Prostate gland (tissue), 2 donors: ENCODE results near the gene ADIG. TPM values are rescaled to one million over a fixed set of nuclear protein-coding genes. Genes with fewer than 3 reads are reported as not detected.

ENCODE experiments used
- DNase-seq: peaks from one replicate; pipeline ENCODE4 v3.0.0-alpha.2; 2019; ENCODE audit warnings: low spot score
- H3K27ac ChIP-seq, 2 donors: fragments of 200-600 bp; sonication (generic); 2 replicates each; pipeline ENCODE4 v1.5.1; 2017 to 2019
- H3K27me3 ChIP-seq: fragments of 200-600 bp; sonication (generic); replicated peaks from 2 replicates; pipeline ENCODE4 v1.5.1; 2019; ENCODE audit not compliant: insufficient read depth
- H3K36me3 ChIP-seq, 2 donors: fragments of 200-600 bp; sonication (generic); 1 replicate in 1 of 2; 2 replicates in 1 of 2; pipeline versions ENCODE4 v1.5.1 to v1.8.1; 2017 to 2019
- H3K4me1 ChIP-seq: fragments of 200-600 bp; sonication (generic); replicated peaks from 2 replicates; pipeline ENCODE4 v1.5.1; 2019
- H3K4me3 ChIP-seq, 2 donors: fragments of 200-600 bp; sonication (generic); 2 replicates each; pipeline ENCODE4 v1.5.1; 2017 to 2019
- H3K9me3 ChIP-seq: fragments of 200-600 bp; sonication (generic); 2 replicates; pipeline ENCODE4 v1.5.1; 2017
- POLR2A ChIP-seq: fragments of 450-650 bp; IDR thresholded peaks from one replicate; pipeline ENCODE4 v1.6.1; 2016; ENCODE audit warnings: antibody characterized with exemption, mild to moderate bottlenecking
- POLR2AphosphoS5 ChIP-seq: sonication (generic); formaldehyde crosslinking; IDR thresholded peaks from one replicate; pipeline ENCODE4 v1.6.1; 2017; ENCODE audit warnings: antibody characterized with exemption
- WGBS: methylation state at CpG from one replicate; pipeline ENCODE4 v1.1.5; 2018; 5-methylcytosine and 5-hydroxymethylcytosine counted together
- intact Hi-C: fragments of 100-400 bp; cut with DNase I; formaldehyde crosslinking; loops from one replicate; pipeline ENCODE4 v1.14.2; 2022
- total RNA-seq, 2 donors: library from RNA; depleted of rRNA; stranded (reverse); fragments of >200 nt; gene quantifications; one replicate each; pipeline ENCODE4 v1.1.0, GENCODE V29; 2016
- TF ChIP-seq, protein P1 (sequence below), 4 experiments: fragments of 200-600 bp in 2 of 4; fragments of 450-650 bp in 2 of 4; sonication (generic) in 2 of 4; IDR thresholded peaks; 1 replicate in 3 of 4; 2 replicates in 1 of 4; pipeline ENCODE4 v1.5.1; 2016 to 2019; ENCODE audit warnings: antibody characterized with exemption in 4 of 4, mild to moderate bottlenecking in 2 of 4, moderate library complexity in 2 of 4

Gene ADIG
- total RNA-seq, 2 donors from 2014 or later: not detected

DNA sequence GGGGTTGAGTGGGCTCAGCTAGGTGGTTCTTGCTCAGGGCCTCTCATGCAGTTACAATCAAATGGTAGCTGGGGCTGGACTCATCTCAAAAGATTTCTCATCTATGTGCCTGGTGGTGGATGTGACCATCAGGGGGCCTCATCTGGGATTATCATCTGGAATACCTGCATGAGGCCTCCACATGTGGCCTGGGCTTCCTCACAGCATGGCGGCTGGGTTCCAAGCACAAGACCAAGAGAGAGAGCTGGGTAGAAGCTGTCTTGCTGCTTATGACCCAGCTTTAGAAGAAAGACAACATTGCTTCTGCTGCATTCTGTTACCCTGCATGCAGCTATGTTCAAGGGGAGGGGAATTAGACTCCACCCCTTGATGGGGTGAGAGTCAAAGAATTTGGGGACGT, 43.1 kb downstream of the ADIG start:
- Histone ChIP-seq H3K27me3 (no peaks in the 10 kb centered on the region), H3K36me3 (no peaks in the 10 kb centered on the region), H3K9me3 (no peaks in the 10 kb centered on the region), H3K27ac (no peak overlapping the region), H3K4me3 (no peak overlapping the region), H3K4me1 (no peaks in the 10 kb centered on the region)
- intact Hi-C loops: no loop called here
- 97% methylated on average over 2 of the region's 2 CpGs for WGBS
- TF ChIP-seq POLR2AphosphoS5 (no peak), POLR2A (no peak)
- TF ChIP-seq, protein P1, sequence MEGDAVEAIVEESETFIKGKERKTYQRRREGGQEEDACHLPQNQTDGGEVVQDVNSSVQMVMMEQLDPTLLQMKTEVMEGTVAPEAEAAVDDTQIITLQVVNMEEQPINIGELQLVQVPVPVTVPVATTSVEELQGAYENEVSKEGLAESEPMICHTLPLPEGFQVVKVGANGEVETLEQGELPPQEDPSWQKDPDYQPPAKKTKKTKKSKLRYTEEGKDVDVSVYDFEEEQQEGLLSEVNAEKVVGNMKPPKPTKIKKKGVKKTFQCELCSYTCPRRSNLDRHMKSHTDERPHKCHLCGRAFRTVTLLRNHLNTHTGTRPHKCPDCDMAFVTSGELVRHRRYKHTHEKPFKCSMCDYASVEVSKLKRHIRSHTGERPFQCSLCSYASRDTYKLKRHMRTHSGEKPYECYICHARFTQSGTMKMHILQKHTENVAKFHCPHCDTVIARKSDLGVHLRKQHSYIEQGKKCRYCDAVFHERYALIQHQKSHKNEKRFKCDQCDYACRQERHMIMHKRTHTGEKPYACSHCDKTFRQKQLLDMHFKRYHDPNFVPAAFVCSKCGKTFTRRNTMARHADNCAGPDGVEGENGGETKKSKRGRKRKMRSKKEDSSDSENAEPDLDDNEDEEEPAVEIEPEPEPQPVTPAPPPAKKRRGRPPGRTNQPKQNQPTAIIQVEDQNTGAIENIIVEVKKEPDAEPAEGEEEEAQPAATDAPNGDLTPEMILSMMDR (IDR thresholded peaks at IDR 0.05): no peak
- no peak for DNase-seq

DNA sequence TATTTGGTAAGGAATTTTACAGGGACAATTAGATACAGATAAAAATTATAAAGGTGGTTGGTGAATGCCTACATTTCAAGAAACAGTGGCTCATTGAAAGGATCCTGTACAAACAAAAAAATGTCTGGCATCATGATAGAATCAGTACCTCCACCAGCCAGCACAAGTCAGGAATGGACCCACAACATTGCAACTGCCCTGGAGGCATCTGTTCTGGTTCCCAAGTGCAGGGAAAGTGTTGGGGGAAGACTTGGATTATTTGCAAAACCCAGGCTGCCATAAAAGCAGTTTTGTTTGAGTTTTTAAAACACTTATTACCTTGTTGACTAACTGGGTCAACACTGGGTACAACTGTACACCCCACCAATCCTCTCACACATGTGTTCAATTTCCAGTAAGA, 44.9 kb downstream of the ADIG start:
- intact Hi-C loops: no loop called here
- H3K36me3 ChIP-seq: no peaks in the 10 kb centered on the region
- TF ChIP-seq POLR2AphosphoS5 (no peak), POLR2A (no peak)
- TF ChIP-seq, protein P1 (IDR thresholded peaks at IDR 0.05): no peak
- H3K9me3 ChIP-seq: no peaks in the 10 kb centered on the region
- H3K4me1 ChIP-seq: no peaks in the 10 kb centered on the region
- no peak overlapping the region for H3K27ac ChIP-seq
- no peak for DNase-seq
- H3K4me3 ChIP-seq: no peak overlapping the region
- no peaks in the 10 kb centered on the region for H3K27me3 ChIP-seq

- WGBS: 87% methylated on average over 10 of the region's 10 CpGs
- DNase-seq: no peak
- TF ChIP-seq POLR2AphosphoS5: no peak
- TF ChIP-seq, protein P1 (IDR thresholded peaks at IDR 0.05): no peak
- H3K36me3 ChIP-seq: no peaks in the 10 kb centered on the region
- intact Hi-C loops: no loop called here
- no peak overlapping the region for H3K4me3 ChIP-seq
- no peaks in the 10 kb centered on the region for H3K9me3 ChIP-seq
- H3K27ac ChIP-seq: no peak overlapping the region
- no peaks in the 10 kb centered on the region for H3K4me1 ChIP-seq
- H3K27me3 ChIP-seq: no peaks in the 10 kb centered on the region
These were observed 46.1 kb downstream of the ADIG start for GRCh38 chr20:38626921-38627659.

GRCh38 chr20:38628580-38629470, 47.8 kb downstream of the ADIG start:
- H3K9me3 ChIP-seq: no peaks in the 10 kb centered on the region
- 87% methylated on average over 9 of the region's 9 CpGs for WGBS
- H3K4me1 ChIP-seq: no peaks in the 10 kb centered on the region
- H3K4me3 ChIP-seq: no peak overlapping the region
- intact Hi-C loops: no loop called here
- no peaks in the 10 kb centered on the region for H3K27me3 ChIP-seq
- TF ChIP-seq POLR2AphosphoS5 (no peak), POLR2A (no peak)
- TF ChIP-seq, protein P1 (IDR thresholded peaks at IDR 0.05): no peak
- DNase-seq: no peak
- no peak overlapping the region for H3K27ac ChIP-seq
- no peaks in the 10 kb centered on the region for H3K36me3 ChIP-seq
